Neural cell (in vitro differentiated cells): ENCODE results near the gene PERCC1. TPM values are rescaled to one million over a fixed set of nuclear protein-coding genes. Genes with fewer than 3 reads are reported as not detected.
A peak's percentile ranks its signal among the peaks of the same experiment; 100 is the strongest.

ENCODE experiments used
- H2AFZ ChIP-seq: fragments of 200-600, 300-800 bp; sonication (generic), shearing (Covaris generic); 2 replicates; pipeline ENCODE4 v1.6.0; 2014; ENCODE audit warnings: low read depth, mild to moderate bottlenecking, antibody characterized with exemption, low read length, moderate library complexity
- H3F3A ChIP-seq: fragments of 200-600 bp; shearing (Covaris generic); 2 replicates; pipeline ENCODE4 v1.6.1; 2016; ENCODE audit warnings: mild to moderate bottlenecking, moderate library complexity, mixed read lengths, antibody characterized with exemption, low read length; ENCODE audit not compliant: insufficient read depth, poor library complexity, severe bottlenecking
- H3K27ac ChIP-seq: fragments of 200-600, 300-800 bp; sonication (generic), shearing (Covaris generic); 2 replicates; pipeline ENCODE4 v1.5.1; 2014; ENCODE audit warnings: mild to moderate bottlenecking, low read length, moderate library complexity
- H3K27me3 ChIP-seq: fragments of 300-800, 200-600 bp; sonication (generic), shearing (Covaris generic); 2 replicates; pipeline ENCODE4 v1.6.0; 2014; ENCODE audit warnings: mild to moderate bottlenecking, low read depth, low read length, moderate library complexity; ENCODE audit not compliant: insufficient read depth
- H3K36me3 ChIP-seq: fragments of 300-800, 200-600 bp; sonication (generic), shearing (Covaris generic); 2 replicates; pipeline ENCODE4 v1.5.1; 2014; ENCODE audit warnings: mild to moderate bottlenecking, antibody characterized with exemption, low read length, moderate library complexity; ENCODE audit not compliant: insufficient read depth
- H3K4me2 ChIP-seq: fragments of 300-800, 200-600 bp; sonication (generic), shearing (Covaris generic); 2 replicates; pipeline ENCODE4 v1.6.0; 2014; ENCODE audit warnings: mild to moderate bottlenecking, low read length
- H3K4me3 ChIP-seq: fragments of 300-800, 200-600 bp; sonication (generic), shearing (Covaris generic); 2 replicates; pipeline ENCODE4 v1.5.1; 2014; ENCODE audit warnings: mild to moderate bottlenecking, low read length, moderate library complexity
- H3K79me2 ChIP-seq: fragments of 200-600 bp; shearing (Covaris generic); replicated peaks from 2 replicates; pipeline ENCODE4 v1.6.0; 2014; ENCODE audit warnings: mild to moderate bottlenecking, low read length, moderate library complexity; ENCODE audit not compliant: insufficient read depth
- H3K9ac ChIP-seq: fragments of 300-800, 200-600 bp; sonication (generic), shearing (Covaris generic); 2 replicates; pipeline ENCODE4 v1.6.1; 2016; ENCODE audit warnings: mild to moderate bottlenecking, low read length, mixed read lengths
- H3K9me2 ChIP-seq: fragments of 200-600 bp; shearing (Covaris generic); 2 replicates; pipeline ENCODE4 v1.6.1; 2016; ENCODE audit warnings: mild to moderate bottlenecking, low read length, mixed read lengths; ENCODE audit not compliant: insufficient read depth
- H3K9me3 ChIP-seq: fragments of 200-600, 300-800 bp; sonication (generic), shearing (Covaris generic); 2 replicates; pipeline ENCODE4 v1.6.1; 2016; ENCODE audit warnings: mild to moderate bottlenecking, mixed run types, low read length, moderate library complexity, mixed read lengths
- H4K20me1 ChIP-seq: fragments of 200-600 bp; shearing (Covaris generic); 2 replicates; pipeline ENCODE4 v1.6.1; 2016; ENCODE audit warnings: mild to moderate bottlenecking, mixed run types; ENCODE audit not compliant: insufficient read depth
- CTCF ChIP-seq: fragments of 450-650 bp; IDR thresholded peaks from 2 replicates; pipeline ENCODE4 v1.5.1; 2014; ENCODE audit warnings: antibody characterized with exemption, mild to moderate bottlenecking, moderate library complexity; ENCODE audit not compliant: poor library complexity, severe bottlenecking
- EP300 ChIP-seq: fragments of 450-650 bp; conservative IDR thresholded peaks from 2 replicates; pipeline ENCODE4 v1.6.1; 2014; ENCODE audit warnings: antibody characterized with exemption, mild to moderate bottlenecking, moderate library complexity; ENCODE audit not compliant: poor library complexity, severe bottlenecking
- EZH2 ChIP-seq: fragments of 200-600, 300-800 bp; shearing (Covaris generic), sonication (generic); IDR thresholded peaks from 2 replicates; pipeline ENCODE4 v1.6.1; 2014; ENCODE audit warnings: antibody characterized with exemption, low read length, borderline replicate concordance, mild to moderate bottlenecking; ENCODE audit not compliant: insufficient read depth, poor library complexity, severe bottlenecking
- MXI1 ChIP-seq: fragments of 450-650 bp; conservative IDR thresholded peaks from 2 replicates; pipeline ENCODE4 v1.6.1; 2014; ENCODE audit warnings: antibody characterized with exemption, mild to moderate bottlenecking; ENCODE audit not compliant: poor library complexity, severe bottlenecking
- POLR2AphosphoS5 ChIP-seq: IDR thresholded peaks from 2 replicates; pipeline ENCODE4 v1.6.1; 2012
- RAD21 ChIP-seq: fragments of 450-650 bp; conservative IDR thresholded peaks from 2 replicates; pipeline ENCODE4 v1.6.1; 2014; ENCODE audit warnings: antibody characterized with exemption, mild to moderate bottlenecking, moderate library complexity
- REST ChIP-seq: IDR thresholded peaks from 2 replicates; pipeline ENCODE4 v1.6.1; 2012; ENCODE audit warnings: borderline replicate concordance
- SMC3 ChIP-seq: fragments of 450-650 bp; conservative IDR thresholded peaks from 2 replicates; pipeline ENCODE4 v1.6.1; 2014; ENCODE audit warnings: antibody characterized with exemption, mild to moderate bottlenecking, moderate library complexity; ENCODE audit not compliant: poor library complexity
- TAF1 ChIP-seq: IDR thresholded peaks from 2 replicates; pipeline ENCODE4 v1.6.1; 2012; ENCODE audit warnings: low read depth
- polyA plus RNA-seq: library from polyadenylated mRNA; depleted of rRNA; stranded (reverse); fragments of >200 nt; gene quantifications from 2 replicates; pipeline ENCODE4 v1.2.3, GENCODE V29; 2014

PERCC1 gene
- polyA plus RNA-seq, 1 donor from 2014 or later, result not detected

- H3F3A ChIP-seq, result no peaks in the 10 kb centered on the region
- TF ChIP-seq REST (no peak), EP300 (no peak), TAF1 (no peak), EZH2 (no peak), SMC3 (no peak), CTCF (no peak), RAD21 (no peak), POLR2AphosphoS5 (no peak), MXI1 (no peak)
- no peak overlapping the region for H3K4me3 ChIP-seq
- no peaks in the 10 kb centered on the region for H4K20me1 ChIP-seq
- H3K9me3 ChIP-seq, result no peaks in the 10 kb centered on the region
- H2AFZ ChIP-seq, result no peak overlapping the region
- H3K9ac ChIP-seq, result no peak overlapping the region
- H3K27me3 ChIP-seq, result no peaks in the 10 kb centered on the region
- H3K4me2 ChIP-seq, result no peak overlapping the region
- H3K9me2 ChIP-seq, result no peaks in the 10 kb centered on the region
- H3K27ac ChIP-seq, result no peak overlapping the region
- H3K36me3 ChIP-seq, result no peaks in the 10 kb centered on the region
- H3K79me2 ChIP-seq, result peaks cover 17% of the 10 kb centered on the region
Measured at GRCh38 chr16:1472974-1473373, 42.1 kb downstream of the PERCC1 start.

GRCh38 chr16:1474082-1474795 is 43.4 kb downstream of the PERCC1 start:
- H3K4me3 ChIP-seq, result peak overlapping the region; percentile 88
- no peak overlapping the region for H3K27ac ChIP-seq
- no peaks in the 10 kb centered on the region for H3F3A ChIP-seq
- peak overlapping the region; percentile 95 for H3K4me2 ChIP-seq
- H3K9me2 ChIP-seq, result no peaks in the 10 kb centered on the region
- H3K36me3 ChIP-seq, result no peaks in the 10 kb centered on the region
- H2AFZ ChIP-seq, result no peak overlapping the region
- no peaks in the 10 kb centered on the region for H3K9me3 ChIP-seq
- no peaks in the 10 kb centered on the region for H4K20me1 ChIP-seq
- peaks cover 17% of the 10 kb centered on the region for H3K79me2 ChIP-seq
- H3K27me3 ChIP-seq, result no peaks in the 10 kb centered on the region
- TF ChIP-seq EZH2, result no peak
- no peak for TF ChIP-seq RAD21
- TF ChIP-seq REST, result no peak
- TF ChIP-seq SMC3, result no peak
- TF ChIP-seq EP300, result no peak
- TF ChIP-seq TAF1, result no peak
- TF ChIP-seq CTCF, result no peak
- TF ChIP-seq POLR2AphosphoS5, result no peak
- no peak for TF ChIP-seq MXI1
- peak overlapping the region; percentile 91 for H3K9ac ChIP-seq
